HFF-Myc (cell line): ENCODE measurements around the gene SLC11A2.
"Not testable (repeated sequence)": the region's sequence is repeated elsewhere in the genome, so short reads cannot be mapped to it uniquely, and the experiment has no call there.

Experiments used
- DNase-seq: peaks from one replicate; pipeline ENCODE4 v3.0.0-alpha.2; 2011; ENCODE audit warnings: low read depth; ENCODE audit errors: extremely low read depth
- H3K4me3 ChIP-seq: replicated peaks from 2 replicates; pipeline ENCODE4 v1.5.1; 2011; ENCODE audit warnings: low read depth, mild to moderate bottlenecking, control low read depth, low read length
- CTCF ChIP-seq: IDR thresholded peaks from 2 replicates; pipeline ENCODE4 v1.5.1; 2012; ENCODE audit warnings: mild to moderate bottlenecking, low read depth, low read length, control low read depth; ENCODE audit errors: missing control alignments

Gene SLC11A2

DNA sequence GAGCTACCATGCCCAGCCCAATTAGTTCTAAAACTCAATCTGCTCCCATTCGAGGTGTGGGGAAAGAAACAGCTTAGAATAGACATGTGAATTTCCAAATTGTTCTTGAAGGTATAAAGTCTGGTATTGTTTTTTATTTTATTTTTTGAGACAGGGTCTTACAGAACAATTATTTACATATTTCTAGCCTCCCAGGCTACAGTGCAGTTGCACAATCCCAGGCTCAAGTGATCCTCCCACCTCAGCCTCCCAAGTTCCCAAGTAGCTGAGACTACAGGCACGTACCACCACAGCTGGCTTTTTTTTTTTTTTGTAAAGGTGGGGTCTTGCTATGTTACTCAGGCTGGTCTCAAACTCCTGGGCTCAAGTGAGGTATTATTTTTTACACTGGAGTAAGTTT, 6.3 kb downstream of the SLC11A2 start:
- H3K4me3 ChIP-seq, result no peak overlapping the region
- DNase-seq, result no peak
- no peak for TF ChIP-seq CTCF

GRCh38 chr12:51018956-51019355, 7.2 kb downstream of the SLC11A2 start:
- no peak for TF ChIP-seq CTCF
- no peak for DNase-seq

DNA sequence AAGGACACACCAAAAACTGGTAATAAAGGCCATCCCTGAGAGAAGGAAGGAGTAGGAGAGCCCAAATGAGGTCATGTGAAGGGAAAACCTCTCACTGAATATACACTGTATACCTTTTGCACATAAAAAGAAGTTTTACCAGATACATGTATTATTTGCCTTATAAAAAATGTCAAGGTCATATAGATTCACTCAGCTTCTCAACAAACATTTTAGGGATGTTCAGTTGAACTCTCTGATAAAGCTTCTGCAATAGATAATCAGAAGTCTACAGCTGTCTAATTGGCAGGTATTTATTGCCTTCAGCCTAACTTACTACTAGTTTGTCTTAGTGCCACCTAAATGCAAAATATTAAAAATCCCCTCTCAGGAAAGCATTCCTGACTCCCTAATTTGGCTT, 8.7 kb downstream of the SLC11A2 start:
- DNase-seq, result no peak
- H3K4me3 ChIP-seq, result no peak overlapping the region
- TF ChIP-seq CTCF, result no peak

More at GRCh38 chr12:51018956-51019355, 7.2 kb downstream of the SLC11A2 start:
- H3K4me3 ChIP-seq, result no peak overlapping the region

GRCh38 chr12:51014467-51014866, 11.7 kb downstream of the SLC11A2 start:
- not testable (repeated sequence) for H3K4me3 ChIP-seq, DNase-seq

- no peak overlapping the region for H3K4me3 ChIP-seq
- no peak for DNase-seq
- TF ChIP-seq CTCF, result no peak
Observed at GRCh38 chr12:51013441-51013840, 12.7 kb downstream of the SLC11A2 start.

DNA sequence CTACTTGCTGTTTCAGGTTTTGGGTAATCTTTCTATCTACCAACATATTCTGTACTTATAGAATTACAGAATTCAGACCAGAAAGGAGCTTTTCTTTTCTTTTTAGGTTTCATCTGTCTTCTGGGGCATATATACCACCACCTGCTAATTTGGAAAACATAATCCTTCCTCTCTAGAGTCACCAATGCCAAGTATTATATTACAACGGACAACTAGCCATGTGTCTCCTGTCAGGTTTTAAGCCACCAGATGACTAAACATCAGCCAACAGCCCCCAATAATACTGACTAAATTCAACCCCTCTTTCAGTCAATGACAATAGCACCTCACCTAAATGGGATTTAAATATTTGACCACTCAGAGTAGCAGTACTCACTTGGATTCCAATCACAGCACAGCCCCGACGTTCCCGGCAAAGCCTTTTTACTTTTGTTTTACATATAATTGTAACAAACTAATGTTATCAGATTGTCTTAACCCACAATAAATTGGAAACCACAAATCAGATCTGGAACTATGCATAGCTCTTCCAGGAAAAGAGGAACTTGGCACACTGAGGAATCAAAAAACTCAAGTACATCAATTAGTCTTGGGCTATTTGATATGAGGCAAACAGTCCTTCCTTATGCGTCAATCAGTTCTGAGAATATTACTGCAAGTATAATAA, 13.5 kb downstream of the SLC11A2 start:
- TF ChIP-seq CTCF, result no peak
- no peak overlapping the region for H3K4me3 ChIP-seq
- no peak for DNase-seq

- no peak for TF ChIP-seq CTCF
- DNase-seq, result no peak
- H3K4me3 ChIP-seq, result no peak overlapping the region
Observed at GRCh38 chr12:51011955-51012354, 14.2 kb downstream of the SLC11A2 start.
